Stomach smooth muscle (tissue), 2 donors: ENCODE data around the gene KISS1R.

Experiments used
- H3K27ac ChIP-seq: one replicate; pipeline ENCODE4 v1.7.0; 2013; ENCODE audit warnings: mild to moderate bottlenecking, low read length, inconsistent platforms
- H3K27me3 ChIP-seq, 2 donors: one replicate each; pipeline ENCODE4 v1.7.0; 2013; ENCODE audit warnings: low read length in 2 of 2; ENCODE audit not compliant: insufficient read depth in 2 of 2, control insufficient read depth in 1 of 2
- H3K36me3 ChIP-seq, 2 donors: one replicate each; pipeline ENCODE4 v1.7.0; 2013; ENCODE audit warnings: low read length in 2 of 2; ENCODE audit not compliant: control insufficient read depth in 2 of 2, insufficient read depth in 2 of 2
- H3K4me1 ChIP-seq: one replicate; pipeline ENCODE4 v1.7.0; 2013; ENCODE audit warnings: low read length; ENCODE audit not compliant: control insufficient read depth, insufficient read depth
- H3K4me3 ChIP-seq, 2 donors: one replicate each; pipeline ENCODE4 v1.7.0; 2013; ENCODE audit warnings: low read length in 2 of 2
- H3K9ac ChIP-seq, 2 donors: one replicate each; pipeline ENCODE4 v1.7.0; 2013; ENCODE audit warnings: low read length in 2 of 2, mild to moderate bottlenecking in 1 of 2
- H3K9me3 ChIP-seq, 2 donors: one replicate each; pipeline ENCODE4 v1.7.0; 2013; ENCODE audit warnings: low read length in 2 of 2; ENCODE audit not compliant: control insufficient read depth in 2 of 2
- donor health status: healthy.
- donor health status: Pancreatic carcinoma.

Gene KISS1R

GRCh38 chr19:926323-926588 lies 9.1 kb downstream of the KISS1R start:
- no peaks in the 10 kb centered on the region for H3K36me3 ChIP-seq
- H3K4me3 ChIP-seq, result peak overlapping the region; percentile 76 to 81
- no peaks in the 10 kb centered on the region for H3K9me3 ChIP-seq
- H3K27ac ChIP-seq, result peak overlapping the region; percentile 41
- peaks cover 27% of the 10 kb centered on the region for H3K4me1 ChIP-seq
- peaks cover 2% of the 10 kb centered on the region in 2 donors for H3K27me3 ChIP-seq
- peak overlapping the region; percentile 64 to 73 for H3K9ac ChIP-seq

GRCh38 chr19:926589-927350 lies 9.6 kb downstream of the KISS1R start:
- Histone ChIP-seq H3K36me3 (no peaks in the 10 kb centered on the region), H3K4me1 (peaks cover 25% of the 10 kb centered on the region), H3K4me3 (peak overlapping the region; percentile 76 to 81), H3K9ac (peak overlapping the region; percentile 64 to 73), H3K27ac (peak overlapping the region; percentile 41), H3K27me3 (no peaks in the 10 kb centered on the region), H3K9me3 (no peaks in the 10 kb centered on the region)

- Histone ChIP-seq H3K4me1 (peaks cover 28% of the 10 kb centered on the region), H3K27me3 (no peaks in the 10 kb centered on the region), H3K4me3 (peak overlapping the region in 1 of 2 donors; percentile 35), H3K27ac (no peak overlapping the region), H3K9ac (peak overlapping the region in 1 of 2 donors; percentile 73), H3K9me3 (no peaks in the 10 kb centered on the region), H3K36me3 (no peaks in the 10 kb centered on the region)
Measured at GRCh38 chr19:927351-927779, 10.2 kb downstream of the KISS1R start.

- no peaks in the 10 kb centered on the region for H3K27me3 ChIP-seq
- H3K36me3 ChIP-seq, result no peaks in the 10 kb centered on the region
- H3K27ac ChIP-seq, result no peak overlapping the region
- no peak overlapping the region for H3K9ac ChIP-seq
- H3K4me1 ChIP-seq, result peaks cover 33% of the 10 kb centered on the region
- no peak overlapping the region for H3K4me3 ChIP-seq
- no peaks in the 10 kb centered on the region for H3K9me3 ChIP-seq
Measured at GRCh38 chr19:927780-928401, 10.8 kb downstream of the KISS1R start.

GRCh38 chr19:928471-929202 lies 11.5 kb downstream of the KISS1R start:
- H3K27me3 ChIP-seq, result no peaks in the 10 kb centered on the region
- no peak overlapping the region for H3K27ac ChIP-seq
- no peak overlapping the region for H3K4me3 ChIP-seq
- peaks cover 41% of the 10 kb centered on the region for H3K4me1 ChIP-seq
- H3K9ac ChIP-seq, result no peak overlapping the region
- H3K9me3 ChIP-seq, result no peaks in the 10 kb centered on the region
- no peaks in the 10 kb centered on the region for H3K36me3 ChIP-seq

- Histone ChIP-seq H3K27ac (no peak overlapping the region), H3K27me3 (no peaks in the 10 kb centered on the region), H3K4me3 (no peak overlapping the region), H3K9me3 (no peaks in the 10 kb centered on the region), H3K4me1 (peaks cover 48% of the 10 kb centered on the region), H3K36me3 (no peaks in the 10 kb centered on the region), H3K9ac (no peak overlapping the region)
Measured at GRCh38 chr19:929203-929890, 12.2 kb downstream of the KISS1R start.

- H3K9me3 ChIP-seq, result no peaks in the 10 kb centered on the region
- H3K36me3 ChIP-seq, result no peaks in the 10 kb centered on the region
- H3K27me3 ChIP-seq, result no peaks in the 10 kb centered on the region
- no peak overlapping the region for H3K4me3 ChIP-seq
- peaks cover 49% of the 10 kb centered on the region for H3K4me1 ChIP-seq
- H3K9ac ChIP-seq, result no peak overlapping the region
- H3K27ac ChIP-seq, result no peak overlapping the region
Measured at GRCh38 chr19:929891-930258, 12.7 kb downstream of the KISS1R start.

GRCh38 chr19:931860-932647 lies 14.9 kb downstream of the KISS1R start:
- Histone ChIP-seq H3K4me3 (no peak overlapping the region), H3K27ac (peak overlapping the region; percentile 64), H3K9me3 (no peaks in the 10 kb centered on the region), H3K4me1 (peaks cover 45% of the 10 kb centered on the region), H3K36me3 (no peaks in the 10 kb centered on the region), H3K9ac (no peak overlapping the region), H3K27me3 (no peaks in the 10 kb centered on the region)

- Histone ChIP-seq H3K27ac (peak overlapping the region; percentile 64), H3K36me3 (no peaks in the 10 kb centered on the region), H3K4me1 (peaks cover 40% of the 10 kb centered on the region), H3K4me3 (peak overlapping the region in 1 of 2 donors; percentile 40), H3K9me3 (no peaks in the 10 kb centered on the region), H3K9ac (no peak overlapping the region), H3K27me3 (no peaks in the 10 kb centered on the region)
Measured at GRCh38 chr19:932648-933552, 15.8 kb downstream of the KISS1R start.
